ENCODE measurements around the gene CAMKK2.

The CAMKK2 gene

GRCh38 chr12:121289962-121290361 is 6.5 kb downstream of the CAMKK2 start:
- TF ChIP-seq EP300 (IDR thresholded peaks at IDR 0.05; ENCODE audit: borderline replicate concordance) (no peak), NFIC (IDR thresholded peaks at IDR 0.05) (no peak), TAF1 (IDR thresholded peaks at IDR 0.05; ENCODE audit: low read depth) (no peak), YY1 (IDR thresholded peaks at IDR 0.05; ENCODE audit: low read depth) (no peak), RAD21 (IDR thresholded peaks at IDR 0.05; ENCODE audit: low read depth) (no peak), TCF12 (IDR thresholded peaks at IDR 0.05; ENCODE audit: low read depth) (no peak), EGR1 (IDR thresholded peaks at IDR 0.05) (no peak), TEAD4 (IDR thresholded peaks at IDR 0.05) (no peak), MAX (IDR thresholded peaks at IDR 0.05) (no peak), CEBPB (IDR thresholded peaks at IDR 0.05) (no peak)
- TF ChIP-seq, protein P1, sequence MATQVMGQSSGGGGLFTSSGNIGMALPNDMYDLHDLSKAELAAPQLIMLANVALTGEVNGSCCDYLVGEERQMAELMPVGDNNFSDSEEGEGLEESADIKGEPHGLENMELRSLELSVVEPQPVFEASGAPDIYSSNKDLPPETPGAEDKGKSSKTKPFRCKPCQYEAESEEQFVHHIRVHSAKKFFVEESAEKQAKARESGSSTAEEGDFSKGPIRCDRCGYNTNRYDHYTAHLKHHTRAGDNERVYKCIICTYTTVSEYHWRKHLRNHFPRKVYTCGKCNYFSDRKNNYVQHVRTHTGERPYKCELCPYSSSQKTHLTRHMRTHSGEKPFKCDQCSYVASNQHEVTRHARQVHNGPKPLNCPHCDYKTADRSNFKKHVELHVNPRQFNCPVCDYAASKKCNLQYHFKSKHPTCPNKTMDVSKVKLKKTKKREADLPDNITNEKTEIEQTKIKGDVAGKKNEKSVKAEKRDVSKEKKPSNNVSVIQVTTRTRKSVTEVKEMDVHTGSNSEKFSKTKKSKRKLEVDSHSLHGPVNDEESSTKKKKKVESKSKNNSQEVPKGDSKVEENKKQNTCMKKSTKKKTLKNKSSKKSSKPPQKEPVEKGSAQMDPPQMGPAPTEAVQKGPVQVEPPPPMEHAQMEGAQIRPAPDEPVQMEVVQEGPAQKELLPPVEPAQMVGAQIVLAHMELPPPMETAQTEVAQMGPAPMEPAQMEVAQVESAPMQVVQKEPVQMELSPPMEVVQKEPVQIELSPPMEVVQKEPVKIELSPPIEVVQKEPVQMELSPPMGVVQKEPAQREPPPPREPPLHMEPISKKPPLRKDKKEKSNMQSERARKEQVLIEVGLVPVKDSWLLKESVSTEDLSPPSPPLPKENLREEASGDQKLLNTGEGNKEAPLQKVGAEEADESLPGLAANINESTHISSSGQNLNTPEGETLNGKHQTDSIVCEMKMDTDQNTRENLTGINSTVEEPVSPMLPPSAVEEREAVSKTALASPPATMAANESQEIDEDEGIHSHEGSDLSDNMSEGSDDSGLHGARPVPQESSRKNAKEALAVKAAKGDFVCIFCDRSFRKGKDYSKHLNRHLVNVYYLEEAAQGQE (IDR thresholded peaks at IDR 0.05; ENCODE audit: low read depth) = no peak

DNA sequence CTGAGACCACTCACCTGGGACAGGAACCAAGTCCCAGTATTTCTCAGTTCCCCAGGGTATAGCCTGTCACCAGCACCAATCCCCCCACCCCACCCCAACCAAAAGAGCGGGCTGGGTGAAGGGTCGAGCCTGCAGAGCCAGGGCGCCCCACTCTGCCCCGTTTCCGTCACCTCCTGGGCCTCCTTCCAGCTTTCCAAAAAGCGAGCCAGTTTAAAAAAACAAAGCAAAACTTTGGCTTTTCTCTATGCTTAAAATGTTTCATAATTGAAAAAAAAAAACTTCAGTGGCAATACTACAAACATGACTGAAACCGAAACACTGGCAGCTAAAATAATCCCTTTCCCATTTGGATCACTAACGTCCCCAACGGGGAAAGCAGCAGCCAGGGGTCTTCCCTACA is 7.5 kb downstream of the CAMKK2 start:
- TF ChIP-seq MAX (IDR thresholded peaks at IDR 0.05) (no peak), TCF12 (IDR thresholded peaks at IDR 0.05; ENCODE audit: low read depth) (no peak), EGR1 (IDR thresholded peaks at IDR 0.05) (no peak), TEAD4 (IDR thresholded peaks at IDR 0.05) (no peak), TAF1 (IDR thresholded peaks at IDR 0.05; ENCODE audit: low read depth) (no peak), FOXM1 (IDR thresholded peaks at IDR 0.05; ENCODE audit: borderline replicate concordance, low read depth) (no peak), CREB1 (IDR thresholded peaks at IDR 0.05; ENCODE audit: low read depth) (no peak), ZBTB7A (IDR thresholded peaks at IDR 0.05; ENCODE audit: low read depth) (no peak), RAD21 (IDR thresholded peaks at IDR 0.05; ENCODE audit: low read depth) (no peak), NFIC (IDR thresholded peaks at IDR 0.05) (no peak), YY1 (IDR thresholded peaks at IDR 0.05; ENCODE audit: low read depth) (no peak), CEBPB (IDR thresholded peaks at IDR 0.05) (no peak), EP300 (IDR thresholded peaks at IDR 0.05; ENCODE audit: borderline replicate concordance) (no peak)
- TF ChIP-seq, protein P2, sequence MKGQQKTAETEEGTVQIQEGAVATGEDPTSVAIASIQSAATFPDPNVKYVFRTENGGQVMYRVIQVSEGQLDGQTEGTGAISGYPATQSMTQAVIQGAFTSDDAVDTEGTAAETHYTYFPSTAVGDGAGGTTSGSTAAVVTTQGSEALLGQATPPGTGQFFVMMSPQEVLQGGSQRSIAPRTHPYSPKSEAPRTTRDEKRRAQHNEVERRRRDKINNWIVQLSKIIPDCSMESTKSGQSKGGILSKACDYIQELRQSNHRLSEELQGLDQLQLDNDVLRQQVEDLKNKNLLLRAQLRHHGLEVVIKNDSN (IDR thresholded peaks at IDR 0.05) = no peak
- TF ChIP-seq, protein P1 (IDR thresholded peaks at IDR 0.05; ENCODE audit: low read depth) = no peak

- TF ChIP-seq, protein P1 (IDR thresholded peaks at IDR 0.05; ENCODE audit: low read depth) = no peak
- no peak for TF ChIP-seq EGR1 (IDR thresholded peaks at IDR 0.05)
- no peak for TF ChIP-seq TCF12 (IDR thresholded peaks at IDR 0.05; ENCODE audit: low read depth)
- TF ChIP-seq TEAD4 (IDR thresholded peaks at IDR 0.05) = no peak
- TF ChIP-seq RAD21 (IDR thresholded peaks at IDR 0.05; ENCODE audit: low read depth) = no peak
- TF ChIP-seq, protein P2 (IDR thresholded peaks at IDR 0.05) = no peak
- no peak for TF ChIP-seq TAF1 (IDR thresholded peaks at IDR 0.05; ENCODE audit: low read depth)
- TF ChIP-seq EP300 (IDR thresholded peaks at IDR 0.05; ENCODE audit: borderline replicate concordance) = no peak
- TF ChIP-seq CEBPB (IDR thresholded peaks at IDR 0.05) = no peak
- TF ChIP-seq MAX (IDR thresholded peaks at IDR 0.05) = no peak
- no peak for TF ChIP-seq CREB1 (IDR thresholded peaks at IDR 0.05; ENCODE audit: low read depth)
- no peak for TF ChIP-seq NFIC (IDR thresholded peaks at IDR 0.05)
- TF ChIP-seq YY1 (IDR thresholded peaks at IDR 0.05; ENCODE audit: low read depth) = no peak
- no peak for TF ChIP-seq ZBTB7A (IDR thresholded peaks at IDR 0.05; ENCODE audit: low read depth)
- TF ChIP-seq FOXM1 (IDR thresholded peaks at IDR 0.05; ENCODE audit: borderline replicate concordance, low read depth) = no peak
These were observed 8.2 kb downstream of the CAMKK2 start for GRCh38 chr12:121288158-121288845.
